Caco-2 (cell line): ENCODE measurements around the gene DGKB. TPM values are rescaled to one million over a fixed set of nuclear protein-coding genes. Genes with fewer than 3 reads are reported as not detected.

Experiments
- BruUV-seq: library from RNA; stranded (reverse); fragments of 400-500 nt; replicated peaks from 2 replicates; lab custom pipeline; 2021; lab: Mats Ljungman, UMichigan
- CTCF ChIA-PET: fragments of 300-600 bp; sonication (Branson Sonifier 250); formaldehyde crosslinking; loops from one replicate; lab custom pipeline; 2022; ENCODE audit warnings: antibody characterized with exemption; lab: Charles Lee
- POLR2A ChIA-PET: fragments of 300-600 bp; sonication (Branson Sonifier 250); formaldehyde crosslinking; loops from one replicate; lab custom pipeline; 2022; ENCODE audit warnings: antibody characterized with exemption; lab: Charles Lee
- DNase-seq, 2 experiments: peaks; one replicate each; pipeline versions ENCODE4 v3.0.0 to v3.0.0-alpha.2; 2020 to 2022
- H3K27me3 ChIP-seq: replicated peaks from 2 replicates; pipeline ENCODE4 v1.6.0; 2011; ENCODE audit warnings: low read length; ENCODE audit not compliant: control insufficient read depth, insufficient read depth
- H3K36me3 ChIP-seq: 2 replicates; pipeline ENCODE4 v1.5.1; 2011; ENCODE audit warnings: low read length; ENCODE audit not compliant: control insufficient read depth, insufficient read depth
- H3K4me1 ChIP-seq: fragments of 250-450 bp; sonication (Bioruptor Pico); 2 replicates; pipeline ENCODE4 v1.5.1; 2020; ENCODE audit warnings: mild to moderate bottlenecking
- H3K4me3 ChIP-seq: 2 replicates; pipeline ENCODE4 v1.5.1; 2011; ENCODE audit warnings: low read depth, mild to moderate bottlenecking, control low read depth, low read length
- H3K9me3 ChIP-seq: fragments of 250-450 bp; sonication (Bioruptor Pico); 2 replicates; pipeline ENCODE4 v1.5.1; 2020; ENCODE audit warnings: mild to moderate bottlenecking, moderate library complexity
- H3K27ac Mint-ChIP-seq: one replicate; pipeline ENCODE4 v1.8.0; 2022; ENCODE audit warnings: mixed read lengths; ENCODE audit not compliant: unreplicated experiment
- H3K27me3 Mint-ChIP-seq: one replicate; pipeline ENCODE4 v1.8.0; 2022; ENCODE audit warnings: mixed read lengths; ENCODE audit not compliant: insufficient read depth, unreplicated experiment
- H3K36me3 Mint-ChIP-seq: one replicate; pipeline ENCODE4 v1.8.0; 2022; ENCODE audit warnings: mild to moderate bottlenecking, mixed read lengths; ENCODE audit not compliant: insufficient read depth, unreplicated experiment
- H3K4me1 Mint-ChIP-seq: one replicate; pipeline ENCODE4 v1.8.0; 2022; ENCODE audit warnings: low read depth, mixed read lengths; ENCODE audit not compliant: unreplicated experiment
- H3K4me3 Mint-ChIP-seq: one replicate; pipeline ENCODE4 v1.8.0; 2022; ENCODE audit warnings: mild to moderate bottlenecking, moderate library complexity, mixed read lengths; ENCODE audit not compliant: unreplicated experiment
- H3K9me3 Mint-ChIP-seq: one replicate; pipeline ENCODE4 v1.8.0; 2022; ENCODE audit warnings: mixed read lengths; ENCODE audit not compliant: unreplicated experiment
- CTCF ChIP-seq, 2 experiments: fragments of 200-600 bp in 1 of 2; IDR thresholded peaks; 1 replicate in 1 of 2; 2 replicates in 1 of 2; pipeline versions ENCODE4 v1.5.1 to v1.8.0; 2011 to 2022; ENCODE audit warnings: antibody characterized with exemption in 1 of 2, control low read depth in 1 of 2, inconsistent platforms in 1 of 2, low read depth in 1 of 2, low read length in 1 of 2, mild to moderate bottlenecking in 1 of 2, moderate library complexity in 1 of 2; ENCODE audit not compliant: insufficient read depth in 1 of 2, severe bottlenecking in 1 of 2, unreplicated experiment in 1 of 2
- intact Hi-C: fragments of 100-400 bp; cut with micrococcal nuclease; formaldehyde crosslinking; loops from one replicate; pipeline ENCODE4 v1.10.0; 2022; ENCODE audit not compliant: unreplicated experiment
- total RNA-seq: library from RNA; stranded (reverse); gene quantifications from 2 replicates; pipeline ENCODE4 v1.2.3, GENCODE V29; 2022

The DGKB gene
- total RNA-seq, 1 experiment from 2014 or later: 0.39 TPM

GRCh38 chr7:14859267-14859666 lies 43.3 kb downstream of the DGKB start:
- Histone ChIP-seq H3K4me3 (no peak overlapping the region), H3K27me3 (no peaks in the 10 kb centered on the region; the same call in 1 of the 2 replicates), H3K4me1 (no peaks in the 10 kb centered on the region), H3K9me3 (no peaks in the 10 kb centered on the region), H3K36me3 (no peaks in the 10 kb centered on the region)
- no TSS peak for BruUV-seq
- CTCF ChIA-PET: no interaction called here
- intact Hi-C loops: no loop called here
- Mint-ChIP-seq H3K9me3 (no peaks in the 10 kb centered on the region), H3K4me3 (no peak overlapping the region), H3K36me3 (no peaks in the 10 kb centered on the region), H3K4me1 (no peaks in the 10 kb centered on the region), H3K27me3 (no peaks in the 10 kb centered on the region), H3K27ac (no peak overlapping the region)
- POLR2A ChIA-PET: no interaction called here
- TF ChIP-seq CTCF (IDR thresholded peaks at IDR 0.05; ENCODE audit: insufficient read depth in 1 of 2, low read depth in 1 of 2, low read length in 1 of 2, severe bottlenecking in 1 of 2, unreplicated experiment in 1 of 2): no peak
- DNase-seq: no peak

- intact Hi-C loops: no loop called here
- no peak overlapping the region for H3K27ac Mint-ChIP-seq
- no TSS peak for BruUV-seq
- no peak for TF ChIP-seq CTCF (IDR thresholded peaks at IDR 0.05; ENCODE audit: insufficient read depth in 1 of 2, low read depth in 1 of 2, low read length in 1 of 2, severe bottlenecking in 1 of 2, unreplicated experiment in 1 of 2)
- Histone ChIP-seq H3K4me1 (no peaks in the 10 kb centered on the region), H3K4me3 (no peak overlapping the region), H3K36me3 (no peaks in the 10 kb centered on the region), H3K9me3 (no peaks in the 10 kb centered on the region), H3K27me3 (no peaks in the 10 kb centered on the region; the same call in 1 of the 2 replicates)
- H3K27me3 Mint-ChIP-seq: no peaks in the 10 kb centered on the region
- DNase-seq: no peak
- H3K36me3 Mint-ChIP-seq: no peaks in the 10 kb centered on the region
- ChIA-PET CTCF (no interaction called here), POLR2A (no interaction called here)
- H3K9me3 Mint-ChIP-seq: no peaks in the 10 kb centered on the region
- no peaks in the 10 kb centered on the region for H3K4me1 Mint-ChIP-seq
- H3K4me3 Mint-ChIP-seq: no peak overlapping the region
Observed at GRCh38 chr7:14858866-14859265, 43.7 kb downstream of the DGKB start.

GRCh38 chr7:14858410-14858809 lies 44.1 kb downstream of the DGKB start:
- H3K9me3 Mint-ChIP-seq: no peaks in the 10 kb centered on the region
- no TSS peak for BruUV-seq

More at GRCh38 chr7:14858410-14858809, 44.1 kb downstream of the DGKB start:
- Histone ChIP-seq H3K4me1 (no peaks in the 10 kb centered on the region), H3K36me3 (no peaks in the 10 kb centered on the region), H3K4me3 (no peak overlapping the region), H3K9me3 (no peaks in the 10 kb centered on the region), H3K27me3 (no peaks in the 10 kb centered on the region; the same call in 1 of the 2 replicates)
- no peak for DNase-seq
- intact Hi-C loops: no loop called here
- no peak overlapping the region for H3K27ac Mint-ChIP-seq
- H3K4me3 Mint-ChIP-seq: no peak overlapping the region
- H3K27me3 Mint-ChIP-seq: no peaks in the 10 kb centered on the region
- POLR2A ChIA-PET: no interaction called here
- no peaks in the 10 kb centered on the region for H3K36me3 Mint-ChIP-seq
- no peak for TF ChIP-seq CTCF (IDR thresholded peaks at IDR 0.05; ENCODE audit: insufficient read depth in 1 of 2, low read depth in 1 of 2, low read length in 1 of 2, severe bottlenecking in 1 of 2, unreplicated experiment in 1 of 2)
- no peaks in the 10 kb centered on the region for H3K4me1 Mint-ChIP-seq
- CTCF ChIA-PET: no interaction called here
